ENCODE measurements around the gene SGF29. TPM values are rescaled to one million over a fixed set of nuclear protein-coding genes. Genes with fewer than 3 reads are reported as not detected.

SGF29 gene
- total and polyA plus RNA-seq, 9 of the 15 experiments (the other 6 are each of a cell fraction or from before 2014, with no cell fraction given) = 2.6 to 36.1 (median 21.2) TPM

- TF ChIP-seq, protein P1, sequence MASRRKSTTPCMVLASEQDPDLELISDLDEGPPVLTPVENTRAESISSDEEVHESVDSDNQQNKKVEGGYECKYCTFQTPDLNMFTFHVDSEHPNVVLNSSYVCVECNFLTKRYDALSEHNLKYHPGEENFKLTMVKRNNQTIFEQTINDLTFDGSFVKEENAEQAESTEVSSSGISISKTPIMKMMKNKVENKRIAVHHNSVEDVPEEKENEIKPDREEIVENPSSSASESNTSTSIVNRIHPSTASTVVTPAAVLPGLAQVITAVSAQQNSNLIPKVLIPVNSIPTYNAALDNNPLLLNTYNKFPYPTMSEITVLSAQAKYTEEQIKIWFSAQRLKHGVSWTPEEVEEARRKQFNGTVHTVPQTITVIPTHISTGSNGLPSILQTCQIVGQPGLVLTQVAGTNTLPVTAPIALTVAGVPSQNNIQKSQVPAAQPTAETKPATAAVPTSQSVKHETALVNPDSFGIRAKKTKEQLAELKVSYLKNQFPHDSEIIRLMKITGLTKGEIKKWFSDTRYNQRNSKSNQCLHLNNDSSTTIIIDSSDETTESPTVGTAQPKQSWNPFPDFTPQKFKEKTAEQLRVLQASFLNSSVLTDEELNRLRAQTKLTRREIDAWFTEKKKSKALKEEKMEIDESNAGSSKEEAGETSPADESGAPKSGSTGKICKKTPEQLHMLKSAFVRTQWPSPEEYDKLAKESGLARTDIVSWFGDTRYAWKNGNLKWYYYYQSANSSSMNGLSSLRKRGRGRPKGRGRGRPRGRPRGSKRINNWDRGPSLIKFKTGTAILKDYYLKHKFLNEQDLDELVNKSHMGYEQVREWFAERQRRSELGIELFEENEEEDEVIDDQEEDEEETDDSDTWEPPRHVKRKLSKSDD (conservative IDR thresholded peaks at IDR 0.05; ENCODE audit: low read length) = peak; percentile 44; the same call in 1 of the 2 replicates
- TF ChIP-seq JUNB (CRISPR knock-in tag; conservative IDR thresholded peaks at IDR 0.05) (no peak), ZNF707 (CRISPR knock-in tag; conservative IDR thresholded peaks at IDR 0.05) (no peak), CREB3L1 (IDR thresholded peaks at IDR 0.05; ENCODE audit: borderline replicate concordance, low read depth) (peak; percentile 89), BACH1 (tag; IDR thresholded peaks at IDR 0.05) (no peak), ZNF175 (CRISPR knock-in tag; IDR thresholded peaks at IDR 0.05; ENCODE audit: low read depth) (0 out of 2 replicates have a peak, but pooled peaks have one; percentile 44), CBX3 (IDR thresholded peaks at IDR 0.05; ENCODE audit: borderline replicate concordance in 1 of 2, low read length in 2 of 2) (peak in 1 of 2 experiments; percentile 53; a peak in 1 of 3 replicates), ZNF311 (CRISPR knock-in tag; IDR thresholded peaks at IDR 0.05) (no peak), HEY1 (CRISPR knock-in tag; IDR thresholded peaks at IDR 0.05; ENCODE audit: borderline replicate concordance) (no peak), HCFC1 (IDR thresholded peaks at IDR 0.05; ENCODE audit: low read depth, low read length) (peak; percentile 88), CBFA2T2 (conservative IDR thresholded peaks at IDR 0.05) (no peak), ZNF146 (CRISPR knock-in tag; IDR thresholded peaks at IDR 0.05; ENCODE audit: unreplicated experiment) (no peak), ZNF197 (CRISPR knock-in tag; IDR thresholded peaks at IDR 0.05; ENCODE audit: low read depth) (no peak)
- TF ChIP-seq, protein P2, sequence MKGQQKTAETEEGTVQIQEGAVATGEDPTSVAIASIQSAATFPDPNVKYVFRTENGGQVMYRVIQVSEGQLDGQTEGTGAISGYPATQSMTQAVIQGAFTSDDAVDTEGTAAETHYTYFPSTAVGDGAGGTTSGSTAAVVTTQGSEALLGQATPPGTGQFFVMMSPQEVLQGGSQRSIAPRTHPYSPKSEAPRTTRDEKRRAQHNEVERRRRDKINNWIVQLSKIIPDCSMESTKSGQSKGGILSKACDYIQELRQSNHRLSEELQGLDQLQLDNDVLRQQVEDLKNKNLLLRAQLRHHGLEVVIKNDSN (CRISPR knock-in tag; IDR thresholded peaks at IDR 0.05) = no peak
- TF ChIP-seq, protein P3, sequence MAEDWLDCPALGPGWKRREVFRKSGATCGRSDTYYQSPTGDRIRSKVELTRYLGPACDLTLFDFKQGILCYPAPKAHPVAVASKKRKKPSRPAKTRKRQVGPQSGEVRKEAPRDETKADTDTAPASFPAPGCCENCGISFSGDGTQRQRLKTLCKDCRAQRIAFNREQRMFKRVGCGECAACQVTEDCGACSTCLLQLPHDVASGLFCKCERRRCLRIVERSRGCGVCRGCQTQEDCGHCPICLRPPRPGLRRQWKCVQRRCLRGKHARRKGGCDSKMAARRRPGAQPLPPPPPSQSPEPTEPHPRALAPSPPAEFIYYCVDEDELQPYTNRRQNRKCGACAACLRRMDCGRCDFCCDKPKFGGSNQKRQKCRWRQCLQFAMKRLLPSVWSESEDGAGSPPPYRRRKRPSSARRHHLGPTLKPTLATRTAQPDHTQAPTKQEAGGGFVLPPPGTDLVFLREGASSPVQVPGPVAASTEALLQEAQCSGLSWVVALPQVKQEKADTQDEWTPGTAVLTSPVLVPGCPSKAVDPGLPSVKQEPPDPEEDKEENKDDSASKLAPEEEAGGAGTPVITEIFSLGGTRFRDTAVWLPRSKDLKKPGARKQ (CRISPR knock-in tag; IDR thresholded peaks at IDR 0.05) = no peak
- TF ChIP-seq, protein P4, sequence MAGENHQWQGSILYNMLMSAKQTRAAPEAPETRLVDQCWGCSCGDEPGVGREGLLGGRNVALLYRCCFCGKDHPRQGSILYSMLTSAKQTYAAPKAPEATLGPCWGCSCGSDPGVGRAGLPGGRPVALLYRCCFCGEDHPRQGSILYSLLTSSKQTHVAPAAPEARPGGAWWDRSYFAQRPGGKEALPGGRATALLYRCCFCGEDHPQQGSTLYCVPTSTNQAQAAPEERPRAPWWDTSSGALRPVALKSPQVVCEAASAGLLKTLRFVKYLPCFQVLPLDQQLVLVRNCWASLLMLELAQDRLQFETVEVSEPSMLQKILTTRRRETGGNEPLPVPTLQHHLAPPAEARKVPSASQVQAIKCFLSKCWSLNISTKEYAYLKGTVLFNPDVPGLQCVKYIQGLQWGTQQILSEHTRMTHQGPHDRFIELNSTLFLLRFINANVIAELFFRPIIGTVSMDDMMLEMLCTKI (IDR thresholded peaks at IDR 0.05; ENCODE audit: partially characterized antibody) = no peak
- TF ChIP-seq, protein P5, sequence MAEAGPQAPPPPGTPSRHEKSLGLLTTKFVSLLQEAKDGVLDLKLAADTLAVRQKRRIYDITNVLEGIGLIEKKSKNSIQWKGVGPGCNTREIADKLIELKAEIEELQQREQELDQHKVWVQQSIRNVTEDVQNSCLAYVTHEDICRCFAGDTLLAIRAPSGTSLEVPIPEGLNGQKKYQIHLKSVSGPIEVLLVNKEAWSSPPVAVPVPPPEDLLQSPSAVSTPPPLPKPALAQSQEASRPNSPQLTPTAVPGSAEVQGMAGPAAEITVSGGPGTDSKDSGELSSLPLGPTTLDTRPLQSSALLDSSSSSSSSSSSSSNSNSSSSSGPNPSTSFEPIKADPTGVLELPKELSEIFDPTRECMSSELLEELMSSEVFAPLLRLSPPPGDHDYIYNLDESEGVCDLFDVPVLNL (CRISPR knock-in tag; IDR thresholded peaks at IDR 0.05; ENCODE audit: low read depth) = 0 out of 2 replicates have a peak, but pooled peaks have one; percentile 65
These were observed at the start of gene SGF29 (continued) for GRCh38 chr16:28553776-28554633.
